Measurements from ENCODE around the gene GOT1.
A peak's percentile ranks its signal among the peaks of the same experiment; 100 is the strongest.

The GOT1 gene

DNA sequence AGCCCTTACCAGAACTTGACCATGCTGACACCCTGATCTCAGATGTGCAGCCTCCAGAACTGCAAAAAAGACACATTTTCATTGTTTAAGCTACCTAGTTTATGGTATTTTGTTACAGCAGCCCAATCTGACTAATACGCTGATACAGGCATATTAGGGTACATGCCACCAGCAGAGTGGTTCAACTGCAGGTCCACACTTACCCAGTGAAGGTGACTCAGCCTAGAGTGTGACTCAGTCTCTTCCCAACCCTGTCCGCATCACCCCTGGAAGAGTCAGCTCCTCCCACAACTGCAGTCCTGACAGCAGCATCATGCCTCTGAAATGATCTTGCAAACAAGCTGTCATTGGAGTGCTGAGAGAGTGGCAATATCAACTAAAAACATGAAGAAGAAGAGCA is 30.8 kb upstream of the GOT1 start:
- no peak overlapping the region for H3K4ac ChIP-seq (ENCODE audit: low read depth, low read length)
- no peak overlapping the region for H4K8ac ChIP-seq (ENCODE audit: low read depth, low read length)
- no peak overlapping the region for H3K4me2 ChIP-seq (ENCODE audit: low read length)
- no peak overlapping the region for H4K91ac ChIP-seq (ENCODE audit: low read depth, low read length)
- no peaks in the 10 kb centered on the region for H3K79me2 ChIP-seq (ENCODE audit: control insufficient read depth, insufficient read depth, low read length, poor library complexity)
- DNase-seq: peak; percentile 6 to 34
- no peak overlapping the region for H2AFZ ChIP-seq (ENCODE audit: insufficient read depth, low read length, poor library complexity)
- no peak overlapping the region for H2BK5ac ChIP-seq (ENCODE audit: low read depth, low read length, poor library complexity)
- H2BK120ac ChIP-seq (ENCODE audit: insufficient read depth, low read length, poor library complexity): no peak overlapping the region
- no peak overlapping the region for H2AK5ac ChIP-seq (ENCODE audit: low read length)
- H3K9ac ChIP-seq (ENCODE audit: low read length): no peak overlapping the region
- no peaks in the 10 kb centered on the region for H3K36me3 ChIP-seq (ENCODE audit: control insufficient read depth in 1 of 2, insufficient read depth in 2 of 2, low read length in 2 of 2)
- H3K4me1 ChIP-seq (ENCODE audit: control insufficient read depth in 1 of 2, insufficient read depth in 2 of 2, low read length in 2 of 2): no peaks in the 10 kb centered on the region
- H3K4me3 ChIP-seq (ENCODE audit: low read depth, low read length): no peak overlapping the region
- H3K18ac ChIP-seq (ENCODE audit: low read length): no peak overlapping the region
- H4K12ac ChIP-seq (ENCODE audit: low read depth, low read length): no peak overlapping the region
- H2BK12ac ChIP-seq (ENCODE audit: low read length): no peak overlapping the region
- no peak overlapping the region for H3K23ac ChIP-seq (ENCODE audit: low read length)
- no peak overlapping the region for H3K14ac ChIP-seq (ENCODE audit: low read length)
- no peaks in the 10 kb centered on the region for H3K79me1 ChIP-seq (ENCODE audit: low read length)
- no CpG with 5 or more reads among the region's 2 CpGs for WGBS (ENCODE audit: extremely low coverage, insufficient coverage, insufficient read length)
- no peak overlapping the region for H3K27ac ChIP-seq (ENCODE audit: low read depth, low read length)
- no peaks in the 10 kb centered on the region for H3K27me3 ChIP-seq (ENCODE audit: insufficient read depth, low read length)
- H3K9me3 ChIP-seq (ENCODE audit: insufficient read depth, low read depth, low read length): no peaks in the 10 kb centered on the region

GRCh38 chr10:99460070-99460469 is 29.6 kb upstream of the GOT1 start:
- H2AK5ac ChIP-seq (ENCODE audit: low read length): no peak overlapping the region
- no peaks in the 10 kb centered on the region for H3K79me1 ChIP-seq (ENCODE audit: low read length)
- no peak for DNase-seq
- no peak overlapping the region for H3K9ac ChIP-seq (ENCODE audit: low read length)
- H2BK120ac ChIP-seq (ENCODE audit: insufficient read depth, low read length, poor library complexity): no peak overlapping the region
- H3K27ac ChIP-seq (ENCODE audit: low read depth, low read length): no peak overlapping the region
- H3K18ac ChIP-seq (ENCODE audit: low read length): no peak overlapping the region
- no peak overlapping the region for H3K14ac ChIP-seq (ENCODE audit: low read length)
- no peak overlapping the region for H3K4me2 ChIP-seq (ENCODE audit: low read length)
- no peak overlapping the region for H4K12ac ChIP-seq (ENCODE audit: low read depth, low read length)
- WGBS (ENCODE audit: extremely low coverage, insufficient coverage, insufficient read length): no CpG with 5 or more reads among the region's 5 CpGs
- H3K4me1 ChIP-seq (ENCODE audit: control insufficient read depth in 1 of 2, insufficient read depth in 2 of 2, low read length in 2 of 2): no peaks in the 10 kb centered on the region
- no peaks in the 10 kb centered on the region for H3K79me2 ChIP-seq (ENCODE audit: control insufficient read depth, insufficient read depth, low read length, poor library complexity)
- H3K23ac ChIP-seq (ENCODE audit: low read length): no peak overlapping the region
- H3K36me3 ChIP-seq (ENCODE audit: control insufficient read depth in 1 of 2, insufficient read depth in 2 of 2, low read length in 2 of 2): no peaks in the 10 kb centered on the region
- H3K4me3 ChIP-seq (ENCODE audit: low read depth, low read length): no peak overlapping the region
- H3K9me3 ChIP-seq (ENCODE audit: insufficient read depth, low read depth, low read length): no peaks in the 10 kb centered on the region
- no peak overlapping the region for H2BK12ac ChIP-seq (ENCODE audit: low read length)
- H3K4ac ChIP-seq (ENCODE audit: low read depth, low read length): no peak overlapping the region
- no peak overlapping the region for H4K8ac ChIP-seq (ENCODE audit: low read depth, low read length)
- no peak overlapping the region for H2AFZ ChIP-seq (ENCODE audit: insufficient read depth, low read length, poor library complexity)
- no peaks in the 10 kb centered on the region for H3K27me3 ChIP-seq (ENCODE audit: insufficient read depth, low read length)
- H4K91ac ChIP-seq (ENCODE audit: low read depth, low read length): no peak overlapping the region
- no peak overlapping the region for H2BK5ac ChIP-seq (ENCODE audit: low read depth, low read length, poor library complexity)

GRCh38 chr10:99459217-99459616 is 28.8 kb upstream of the GOT1 start:
- H3K18ac ChIP-seq (ENCODE audit: low read length): no peak overlapping the region
- H4K8ac ChIP-seq (ENCODE audit: low read depth, low read length): no peak overlapping the region
- no peak overlapping the region for H3K4me3 ChIP-seq (ENCODE audit: low read depth, low read length)
- H2BK5ac ChIP-seq (ENCODE audit: low read depth, low read length, poor library complexity): no peak overlapping the region
- no peak for DNase-seq
- no peak overlapping the region for H4K91ac ChIP-seq (ENCODE audit: low read depth, low read length)
- no peak overlapping the region for H2BK120ac ChIP-seq (ENCODE audit: insufficient read depth, low read length, poor library complexity)
- no peaks in the 10 kb centered on the region for H3K36me3 ChIP-seq (ENCODE audit: control insufficient read depth in 1 of 2, insufficient read depth in 2 of 2, low read length in 2 of 2)
- WGBS (ENCODE audit: extremely low coverage, insufficient coverage, insufficient read length): no CpG with 5 or more reads among the region's 2 CpGs
- H3K9me3 ChIP-seq (ENCODE audit: insufficient read depth, low read depth, low read length): no peaks in the 10 kb centered on the region
- H3K4me1 ChIP-seq (ENCODE audit: control insufficient read depth in 1 of 2, insufficient read depth in 2 of 2, low read length in 2 of 2): no peaks in the 10 kb centered on the region
- no peak overlapping the region for H3K4ac ChIP-seq (ENCODE audit: low read depth, low read length)
- H3K14ac ChIP-seq (ENCODE audit: low read length): no peak overlapping the region
- H2BK12ac ChIP-seq (ENCODE audit: low read length): no peak overlapping the region
- no peak overlapping the region for H3K4me2 ChIP-seq (ENCODE audit: low read length)
- H3K23ac ChIP-seq (ENCODE audit: low read length): no peak overlapping the region
- no peaks in the 10 kb centered on the region for H3K79me1 ChIP-seq (ENCODE audit: low read length)
- no peak overlapping the region for H2AFZ ChIP-seq (ENCODE audit: insufficient read depth, low read length, poor library complexity)
- H2AK5ac ChIP-seq (ENCODE audit: low read length): no peak overlapping the region
- no peaks in the 10 kb centered on the region for H3K27me3 ChIP-seq (ENCODE audit: insufficient read depth, low read length)
- no peak overlapping the region for H4K12ac ChIP-seq (ENCODE audit: low read depth, low read length)
- no peak overlapping the region for H3K27ac ChIP-seq (ENCODE audit: low read depth, low read length)
- no peak overlapping the region for H3K9ac ChIP-seq (ENCODE audit: low read length)
- H3K79me2 ChIP-seq (ENCODE audit: control insufficient read depth, insufficient read depth, low read length, poor library complexity): no peaks in the 10 kb centered on the region

GRCh38 chr10:99457813-99458212 is 27.4 kb upstream of the GOT1 start:
- WGBS (ENCODE audit: extremely low coverage, insufficient coverage, insufficient read length): no CpG with 5 or more reads among the region's 2 CpGs
- H3K27me3 ChIP-seq (ENCODE audit: insufficient read depth, low read length): no peaks in the 10 kb centered on the region
- no peak overlapping the region for H4K12ac ChIP-seq (ENCODE audit: low read depth, low read length)
- H3K36me3 ChIP-seq (ENCODE audit: control insufficient read depth in 1 of 2, insufficient read depth in 2 of 2, low read length in 2 of 2): no peaks in the 10 kb centered on the region
- no peak overlapping the region for H3K4me3 ChIP-seq (ENCODE audit: low read depth, low read length)
- H2AFZ ChIP-seq (ENCODE audit: insufficient read depth, low read length, poor library complexity): no peak overlapping the region
- no peaks in the 10 kb centered on the region for H3K79me1 ChIP-seq (ENCODE audit: low read length)
- no peak overlapping the region for H2BK120ac ChIP-seq (ENCODE audit: insufficient read depth, low read length, poor library complexity)
- H3K4ac ChIP-seq (ENCODE audit: low read depth, low read length): no peak overlapping the region
- no peaks in the 10 kb centered on the region for H3K79me2 ChIP-seq (ENCODE audit: control insufficient read depth, insufficient read depth, low read length, poor library complexity)
- H3K23ac ChIP-seq (ENCODE audit: low read length): no peak overlapping the region
- H2BK12ac ChIP-seq (ENCODE audit: low read length): no peak overlapping the region
- no peak overlapping the region for H3K4me2 ChIP-seq (ENCODE audit: low read length)
- H3K27ac ChIP-seq (ENCODE audit: low read depth, low read length): no peak overlapping the region
- H3K14ac ChIP-seq (ENCODE audit: low read length): no peak overlapping the region
- no peak overlapping the region for H3K18ac ChIP-seq (ENCODE audit: low read length)
- no peaks in the 10 kb centered on the region for H3K4me1 ChIP-seq (ENCODE audit: control insufficient read depth in 1 of 2, insufficient read depth in 2 of 2, low read length in 2 of 2)
- no peak overlapping the region for H3K9ac ChIP-seq (ENCODE audit: low read length)
- no peak for DNase-seq
- H3K9me3 ChIP-seq (ENCODE audit: insufficient read depth, low read depth, low read length): no peaks in the 10 kb centered on the region
- no peak overlapping the region for H2BK5ac ChIP-seq (ENCODE audit: low read depth, low read length, poor library complexity)
- H4K91ac ChIP-seq (ENCODE audit: low read depth, low read length): no peak overlapping the region
- no peak overlapping the region for H2AK5ac ChIP-seq (ENCODE audit: low read length)
- no peak overlapping the region for H4K8ac ChIP-seq (ENCODE audit: low read depth, low read length)

Data from trophoblast cell (in vitro differentiated cells and primary cell).